ENCODE data around the gene RORC. TPM values are rescaled to one million over a fixed set of nuclear protein-coding genes. Genes with fewer than 3 reads are reported as not detected.

RORC gene
- total RNA-seq, 1 donor from 2014 or later, result not detected

- Mint-ChIP-seq H3K27me3 (no peaks in the 10 kb centered on the region), H3K36me3 (ENCODE audit: insufficient read depth) (peaks cover 13% of the 10 kb centered on the region), H3K4me3 (ENCODE audit: low read depth) (peak overlapping the region; percentile 29), H3K4me1 (ENCODE audit: low read depth) (peaks cover 10% of the 10 kb centered on the region), H3K9me3 (ENCODE audit: low read depth) (no peaks in the 10 kb centered on the region), H3K27ac (no peak overlapping the region)
- DNase-seq (ENCODE audit: low spot score, unreplicated experiment), result no peak
- TF ChIP-seq, protein P1, sequence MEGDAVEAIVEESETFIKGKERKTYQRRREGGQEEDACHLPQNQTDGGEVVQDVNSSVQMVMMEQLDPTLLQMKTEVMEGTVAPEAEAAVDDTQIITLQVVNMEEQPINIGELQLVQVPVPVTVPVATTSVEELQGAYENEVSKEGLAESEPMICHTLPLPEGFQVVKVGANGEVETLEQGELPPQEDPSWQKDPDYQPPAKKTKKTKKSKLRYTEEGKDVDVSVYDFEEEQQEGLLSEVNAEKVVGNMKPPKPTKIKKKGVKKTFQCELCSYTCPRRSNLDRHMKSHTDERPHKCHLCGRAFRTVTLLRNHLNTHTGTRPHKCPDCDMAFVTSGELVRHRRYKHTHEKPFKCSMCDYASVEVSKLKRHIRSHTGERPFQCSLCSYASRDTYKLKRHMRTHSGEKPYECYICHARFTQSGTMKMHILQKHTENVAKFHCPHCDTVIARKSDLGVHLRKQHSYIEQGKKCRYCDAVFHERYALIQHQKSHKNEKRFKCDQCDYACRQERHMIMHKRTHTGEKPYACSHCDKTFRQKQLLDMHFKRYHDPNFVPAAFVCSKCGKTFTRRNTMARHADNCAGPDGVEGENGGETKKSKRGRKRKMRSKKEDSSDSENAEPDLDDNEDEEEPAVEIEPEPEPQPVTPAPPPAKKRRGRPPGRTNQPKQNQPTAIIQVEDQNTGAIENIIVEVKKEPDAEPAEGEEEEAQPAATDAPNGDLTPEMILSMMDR (IDR thresholded peaks at IDR 0.05; ENCODE audit: unreplicated experiment), result no peak
Observed at GRCh38 chr1:151760597-151761385, 70.8 kb downstream of the RORC start.

- H3K4me1 Mint-ChIP-seq (ENCODE audit: low read depth), result peaks cover 8% of the 10 kb centered on the region
- H3K27ac Mint-ChIP-seq, result no peak overlapping the region
- no peaks in the 10 kb centered on the region for H3K27me3 Mint-ChIP-seq
- H3K4me3 Mint-ChIP-seq (ENCODE audit: low read depth), result no peak overlapping the region
- DNase-seq (ENCODE audit: low spot score, unreplicated experiment), result no peak
- TF ChIP-seq, protein P1 (IDR thresholded peaks at IDR 0.05; ENCODE audit: unreplicated experiment), result no peak
- peaks cover 13% of the 10 kb centered on the region for H3K36me3 Mint-ChIP-seq (ENCODE audit: insufficient read depth)
- no peaks in the 10 kb centered on the region for H3K9me3 Mint-ChIP-seq (ENCODE audit: low read depth)
Observed at GRCh38 chr1:151759241-151759640, 72.4 kb downstream of the RORC start.

DNA sequence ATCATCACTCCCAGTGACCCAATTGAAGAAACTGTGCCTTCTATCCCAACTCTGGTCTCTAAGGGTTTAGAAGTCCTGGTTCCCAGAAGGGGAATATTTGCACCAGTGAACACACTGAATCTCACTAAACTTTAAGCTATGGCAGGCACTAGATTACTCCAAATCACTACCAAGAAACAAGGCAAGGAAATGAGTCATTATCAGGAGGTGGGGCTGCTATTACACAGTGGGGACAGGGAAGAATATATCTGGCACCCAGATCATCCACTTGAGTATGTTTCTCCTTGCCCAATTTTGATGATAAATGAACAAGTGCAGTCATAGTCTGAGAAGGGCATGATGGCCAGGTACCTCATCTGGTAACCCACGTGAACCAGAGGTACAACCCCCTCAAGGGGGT, 75.3 kb downstream of the RORC start:
- no peak overlapping the region for H3K27ac Mint-ChIP-seq
- peaks cover 3% of the 10 kb centered on the region for H3K27me3 Mint-ChIP-seq
- H3K4me1 Mint-ChIP-seq (ENCODE audit: low read depth), result no peaks in the 10 kb centered on the region
- no peaks in the 10 kb centered on the region for H3K9me3 Mint-ChIP-seq (ENCODE audit: low read depth)
- no peak for DNase-seq (ENCODE audit: low spot score, unreplicated experiment)
- peaks cover 11% of the 10 kb centered on the region for H3K36me3 Mint-ChIP-seq (ENCODE audit: insufficient read depth)
- TF ChIP-seq, protein P1 (IDR thresholded peaks at IDR 0.05; ENCODE audit: unreplicated experiment), result no peak
- H3K4me3 Mint-ChIP-seq (ENCODE audit: low read depth), result no peak overlapping the region

Other genes with a start within 250 kb of the RORC start
- 50.0 and 50.3 TPM in 2 replicates for gene SNX27, start 219.8 kb downstream of the RORC start, total RNA-seq
- gene CELF3, start 115.0 kb downstream of the RORC start, total RNA-seq, result 20.0 and 22.6 TPM in 2 replicates
- gene RIIAD1, start 110.3 kb downstream of the RORC start, total RNA-seq, result 0.51 and 1.2 TPM in 2 replicates
- gene MRPL9, start 68.3 kb downstream of the RORC start, total RNA-seq, result 79.4 and 81.0 TPM in 2 replicates
- 16.3 and 16.5 TPM in 2 replicates for gene TDRKH, start 41.3 kb downstream of the RORC start, total RNA-seq
- not detected in 2 replicates for gene LINGO4, start 26.4 kb downstream of the RORC start, total RNA-seq
- 1.00 and 1.3 TPM in 2 replicates for gene C2CD4D, start 8.0 kb upstream of the RORC start, total RNA-seq
- not detected in 2 replicates for gene THEM5, start 21.9 kb upstream of the RORC start, total RNA-seq
- 17.3 and 21.5 TPM in 2 replicates for gene THEM4, start 77.7 kb upstream of the RORC start, total RNA-seq
- gene S100A10, start 162.1 kb upstream of the RORC start, total RNA-seq, result 432 and 438 TPM in 2 replicates
- 142 and 192 TPM in 2 replicates for gene S100A11, start 205.2 kb upstream of the RORC start, total RNA-seq